ENCODE results near the gene TLN1. TPM values are rescaled to one million over a fixed set of nuclear protein-coding genes. Genes with fewer than 3 reads are reported as not detected.

The TLN1 gene
- total and polyA plus RNA-seq, 2 experiments from 2014 or later, result 21.5 to 120 TPM

DNA sequence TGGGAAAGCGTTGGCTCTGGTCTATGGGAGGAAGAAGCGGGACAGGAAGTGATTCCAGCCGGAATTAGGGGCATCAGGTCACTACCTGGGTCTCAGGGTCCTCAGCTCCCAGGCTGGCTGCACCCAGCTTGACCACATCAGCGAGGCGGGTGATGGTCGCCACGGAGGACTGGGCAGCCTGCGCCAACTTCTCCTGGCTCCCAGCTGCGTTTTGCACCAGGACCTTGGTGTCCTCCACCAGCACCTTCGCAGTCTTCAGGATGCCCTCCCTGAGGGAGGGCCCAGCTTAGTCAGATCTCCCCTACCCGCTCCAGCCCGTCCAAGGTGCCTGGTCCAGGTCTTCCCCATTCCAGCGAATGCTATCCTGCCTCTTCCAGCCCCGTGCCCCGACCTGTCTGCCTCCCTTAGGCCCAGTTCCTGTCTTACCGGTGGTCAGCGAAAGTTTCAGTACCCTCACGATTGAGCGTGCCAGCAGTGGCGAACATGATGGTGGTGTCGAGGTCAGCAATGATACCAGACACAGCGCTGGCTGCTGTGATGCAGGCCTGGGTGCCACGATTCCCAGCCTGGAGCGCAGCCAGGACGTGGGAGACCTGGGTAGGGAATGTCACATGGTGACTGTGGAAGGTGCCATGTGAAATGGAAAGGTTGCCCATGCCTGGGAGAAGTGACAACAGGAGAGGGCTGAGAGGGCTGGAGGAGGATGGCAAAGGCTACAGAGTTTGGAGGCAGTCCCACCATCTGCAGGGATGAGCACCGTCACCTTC is 27.9 kb downstream of the TLN1 start (continued):
- TF ChIP-seq REST (IDR thresholded peaks at IDR 0.05; ENCODE audit: unreplicated experiment) (no peak), STAT1 (IDR thresholded peaks at IDR 0.05; ENCODE audit: unreplicated experiment) (no peak), JUNB (IDR thresholded peaks at IDR 0.05; ENCODE audit: unreplicated experiment) (no peak)

DNA sequence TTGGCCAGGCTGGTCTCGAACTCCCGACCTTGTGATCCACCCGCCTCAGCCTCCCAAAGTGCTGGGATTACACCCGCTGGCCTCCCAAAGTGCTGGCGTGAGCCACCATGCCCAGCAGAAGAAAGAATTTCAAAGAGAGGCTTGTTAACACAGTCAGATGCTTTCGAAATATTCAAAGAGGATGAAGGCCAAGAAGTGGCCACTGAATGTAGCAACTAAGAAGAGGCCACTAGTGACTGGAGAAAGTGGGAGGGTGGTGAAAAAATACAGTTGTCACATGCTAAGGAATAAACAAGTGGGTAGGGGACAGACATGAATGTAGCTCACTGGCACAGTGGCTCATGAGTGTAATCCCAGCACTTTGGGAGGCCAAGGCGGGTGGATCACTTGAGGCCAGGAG is 29.3 kb downstream of the TLN1 start:
- H3K4me1 ChIP-seq (ENCODE audit: insufficient read depth), result no peaks in the 10 kb centered on the region
- no peak overlapping the region for H3K4me2 ChIP-seq
- no peaks in the 10 kb centered on the region for H3K79me2 ChIP-seq (replicated peaks; ENCODE audit: insufficient read depth)
- no peaks in the 10 kb centered on the region for H3F3A ChIP-seq (replicated peaks; ENCODE audit: low read depth)
- H3K27me3 ChIP-seq (ENCODE audit: insufficient read depth), result no peaks in the 10 kb centered on the region
- no peaks in the 10 kb centered on the region for H3K9me3 Mint-ChIP-seq
- peaks cover 6% of the 10 kb centered on the region for H3K27me3 Mint-ChIP-seq (ENCODE audit: insufficient read depth, low read depth, poor library complexity)
- H3K4me1 Mint-ChIP-seq, result no peaks in the 10 kb centered on the region
- no peaks in the 10 kb centered on the region for H4K20me1 ChIP-seq (replicated peaks; ENCODE audit: insufficient read depth)
- H3K4me3 Mint-ChIP-seq, result no peak overlapping the region
- H3K36me3 ChIP-seq (ENCODE audit: insufficient read depth), result peaks cover 38% of the 10 kb centered on the region; the same call in 1 of the 2 replicates
- H3K4me3 ChIP-seq, result no peak overlapping the region
- ATAC-seq, result no peak
- TF ChIP-seq ZNF331 (CRISPR knock-in tag; IDR thresholded peaks at IDR 0.05; ENCODE audit: low read depth) (no peak), REST (IDR thresholded peaks at IDR 0.05; ENCODE audit: unreplicated experiment) (no peak)
- no peak overlapping the region for H2AFZ ChIP-seq
- no peaks in the 10 kb centered on the region for H3K9me2 ChIP-seq (ENCODE audit: insufficient read depth)
- H3K27ac Mint-ChIP-seq, result no peak overlapping the region
- H3K36me3 Mint-ChIP-seq (ENCODE audit: low read depth), result peaks cover 23% of the 10 kb centered on the region
- no peak for DNase-seq (ENCODE audit: low spot score)
- H3K27ac ChIP-seq (ENCODE audit: low read depth), result no peak overlapping the region

DNA sequence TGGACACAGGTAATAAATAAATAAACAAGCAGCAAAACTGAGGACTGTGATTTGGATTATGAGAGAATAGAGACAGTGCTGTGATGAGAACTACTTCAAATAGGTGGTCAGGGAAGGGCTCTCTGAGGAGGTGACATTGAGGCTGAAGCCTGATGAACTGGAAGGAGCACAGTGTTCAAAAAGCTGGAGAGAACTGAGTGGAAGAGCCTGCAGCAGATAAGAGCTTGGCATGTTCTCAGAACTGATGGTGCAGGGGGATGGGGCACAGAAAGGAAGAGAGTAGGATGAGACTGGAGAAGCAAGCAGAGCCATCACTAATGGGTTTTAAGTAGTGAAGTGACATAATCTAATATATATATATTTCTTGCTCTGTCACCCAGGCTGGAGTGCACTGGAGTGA is 31.1 kb downstream of the TLN1 start:
- no peak overlapping the region for H3K4me2 ChIP-seq
- no peaks in the 10 kb centered on the region for H3K4me1 ChIP-seq (ENCODE audit: insufficient read depth)
- no peaks in the 10 kb centered on the region for H3K27me3 ChIP-seq (ENCODE audit: insufficient read depth)
- TF ChIP-seq POLR2AphosphoS5 (IDR thresholded peaks at IDR 0.05; ENCODE audit: low read depth) (no peak), EZH2 (IDR thresholded peaks at IDR 0.05; ENCODE audit: low read depth, unreplicated experiment) (no peak)
- no peaks in the 10 kb centered on the region for H4K20me1 ChIP-seq (replicated peaks; ENCODE audit: insufficient read depth)
- Mint-ChIP-seq H3K27ac (no peak overlapping the region), H3K27me3 (ENCODE audit: insufficient read depth, low read depth, poor library complexity) (peaks cover 10% of the 10 kb centered on the region), H3K9me3 (no peaks in the 10 kb centered on the region), H3K4me3 (no peak overlapping the region), H3K4me1 (no peaks in the 10 kb centered on the region), H3K36me3 (ENCODE audit: low read depth) (peaks cover 6% of the 10 kb centered on the region)
- H3K79me2 ChIP-seq (replicated peaks; ENCODE audit: insufficient read depth), result no peaks in the 10 kb centered on the region
- H3K9me2 ChIP-seq (ENCODE audit: insufficient read depth), result no peaks in the 10 kb centered on the region
- H3F3A ChIP-seq (replicated peaks; ENCODE audit: low read depth), result peaks cover 6% of the 10 kb centered on the region
- no peak for ATAC-seq
- H3K36me3 ChIP-seq (ENCODE audit: insufficient read depth), result peaks cover 31% of the 10 kb centered on the region; the same call in 1 of the 2 replicates
- H3K27ac ChIP-seq (ENCODE audit: low read depth), result no peak overlapping the region
- DNase-seq (ENCODE audit: low spot score), result no peak
- no peak overlapping the region for H3K4me3 ChIP-seq
- no peak overlapping the region for H2AFZ ChIP-seq
